SK-N-SH treated with all-trans-retinoic acid at 6 μM for 48 hours (cell line): ENCODE measurements around the gene IFNL2.

ENCODE experiments used
- ATAC-seq: fragments of 200-7000 bp; cut with Tn5 transposase; 3 replicates; pipeline ENCODE4 v1.9.1; 2020; ENCODE audit warnings: mild to moderate bottlenecking, moderate library complexity
- ARNTL ChIP-seq: fragments of 450-650 bp; formaldehyde crosslinking; IDR thresholded peaks from 2 replicates; pipeline ENCODE4 v1.5.0; 2020; ENCODE audit warnings: low read depth, mild to moderate bottlenecking, moderate library complexity, borderline replicate concordance
- BACH2 ChIP-seq: fragments of 250-450 bp; sonication (Bioruptor Pico); IDR thresholded peaks from 2 replicates; pipeline ENCODE4 v1.9.0; 2021; ENCODE audit warnings: mild to moderate bottlenecking, borderline replicate concordance
- CSDC2 ChIP-seq: fragments of 250-450 bp; sonication (Bioruptor Pico); IDR thresholded peaks from 2 replicates; pipeline ENCODE4 v1.5.0; 2020; ENCODE audit warnings: mild to moderate bottlenecking, moderate library complexity
- CSRNP3 ChIP-seq: fragments of 250-450 bp; sonication (Bioruptor Pico); IDR thresholded peaks from 2 replicates; pipeline ENCODE4 v1.5.1; 2021; ENCODE audit warnings: mild to moderate bottlenecking, moderate library complexity
- ESRRG ChIP-seq: fragments of 250-450 bp; sonication (Bioruptor Pico); IDR thresholded peaks from 2 replicates; pipeline ENCODE4 v1.6.1; 2021; ENCODE audit warnings: mild to moderate bottlenecking
- GLIS3 ChIP-seq: fragments of 250-450 bp; sonication (Bioruptor Pico); IDR thresholded peaks from 2 replicates; pipeline ENCODE4 v1.5.0; 2020; ENCODE audit warnings: mild to moderate bottlenecking, moderate library complexity
- ISL1 ChIP-seq: fragments of 250-450 bp; sonication (Bioruptor Pico); IDR thresholded peaks from 2 replicates; pipeline ENCODE4 v2.1.2; 2022; ENCODE audit warnings: mild to moderate bottlenecking, moderate library complexity
- OSR1 ChIP-seq: fragments of 250-450 bp; sonication (Bioruptor Pico); IDR thresholded peaks from 2 replicates; pipeline ENCODE4 v1.8.0; 2022; ENCODE audit warnings: moderate library complexity, mild to moderate bottlenecking, inconsistent platforms
- PATZ1 ChIP-seq: fragments of 250-450 bp; sonication (Bioruptor Pico); IDR thresholded peaks from 2 replicates; pipeline ENCODE4 v1.8.0; 2020; ENCODE audit warnings: mild to moderate bottlenecking, moderate library complexity, borderline replicate concordance
- POU6F1 ChIP-seq: fragments of 250-450 bp; sonication (Bioruptor Pico); IDR thresholded peaks from 2 replicates; pipeline ENCODE4 v1.8.0; 2021; ENCODE audit warnings: low read depth, mild to moderate bottlenecking, moderate library complexity, borderline replicate concordance
- PPARA ChIP-seq: fragments of 250-450 bp; sonication (Bioruptor Pico); IDR thresholded peaks from 2 replicates; pipeline ENCODE4 v1.5.0; 2020; ENCODE audit warnings: mild to moderate bottlenecking, borderline replicate concordance
- RARB ChIP-seq: fragments of 250-450 bp; sonication (Bioruptor Pico); IDR thresholded peaks from 2 replicates; pipeline ENCODE4 v1.8.0; 2021; ENCODE audit warnings: mild to moderate bottlenecking, moderate library complexity
- SNAI2 ChIP-seq: fragments of 250-450 bp; sonication (Bioruptor Pico); IDR thresholded peaks from 2 replicates; pipeline ENCODE4 v1.5.0; 2020; ENCODE audit warnings: mild to moderate bottlenecking, moderate library complexity
- TOX ChIP-seq: fragments of 250-450 bp; sonication (Bioruptor Pico); IDR thresholded peaks from 2 replicates; pipeline ENCODE4 v1.8.0; 2021; ENCODE audit warnings: mild to moderate bottlenecking, moderate library complexity, borderline replicate concordance
- TSHZ2 ChIP-seq: fragments of 250-450 bp; sonication (Bioruptor Pico); IDR thresholded peaks from 2 replicates; pipeline ENCODE4 v1.5.0; 2020; ENCODE audit warnings: mild to moderate bottlenecking, moderate library complexity
- ZFP3 ChIP-seq: fragments of 250-450 bp; sonication (Bioruptor Pico); IDR thresholded peaks from 2 replicates; pipeline ENCODE4 v1.5.0; 2020; ENCODE audit warnings: mild to moderate bottlenecking, moderate library complexity
- ZFP30 ChIP-seq: fragments of 450-650 bp; formaldehyde crosslinking; IDR thresholded peaks from 2 replicates; pipeline ENCODE4 v1.5.0; 2022; ENCODE audit warnings: mild to moderate bottlenecking, moderate library complexity
- ZNF565 ChIP-seq: fragments of 450-650 bp; formaldehyde crosslinking; conservative IDR thresholded peaks from 2 replicates; pipeline ENCODE4 v1.5.0; 2020; ENCODE audit warnings: low read depth, mild to moderate bottlenecking, moderate library complexity
- ZNF70 ChIP-seq: fragments of 450-650 bp; formaldehyde crosslinking; IDR thresholded peaks from 2 replicates; pipeline ENCODE4 v1.5.0; 2020; ENCODE audit warnings: mild to moderate bottlenecking, moderate library complexity
- ZNF8 ChIP-seq: fragments of 450-650 bp; formaldehyde crosslinking; IDR thresholded peaks from 2 replicates; pipeline ENCODE4 v1.5.0; 2020; ENCODE audit warnings: mild to moderate bottlenecking, moderate library complexity

The IFNL2 gene

GRCh38 chr19:39303373-39304184 is 35.4 kb downstream of the IFNL2 start:
- no peak for ATAC-seq
- TF ChIP-seq PATZ1 (CRISPR knock-in tag), result no peak
- no peak for TF ChIP-seq ESRRG (CRISPR knock-in tag)
- TF ChIP-seq CSDC2, result no peak
- no peak for TF ChIP-seq SNAI2
- no peak for TF ChIP-seq PPARA
- TF ChIP-seq TSHZ2, result no peak
- no peak for TF ChIP-seq ZNF70 (CRISPR knock-in tag)
- TF ChIP-seq, all 23 proteins: peak for 0

- TF ChIP-seq BACH2, result no peak
- TF ChIP-seq PPARA, result no peak
- TF ChIP-seq ARNTL, result no peak
- TF ChIP-seq GLIS3 (CRISPR knock-in tag), result no peak
- TF ChIP-seq ZNF565 (CRISPR knock-in tag), result no peak
- TF ChIP-seq ZNF8 (CRISPR knock-in tag), result no peak
- no peak for TF ChIP-seq CSDC2
- ATAC-seq, result no peak
Observed at GRCh38 chr19:39304185-39304513, 36.0 kb downstream of the IFNL2 start.

GRCh38 chr19:39304701-39305571 is 36.7 kb downstream of the IFNL2 start:
- TF ChIP-seq TOX (CRISPR knock-in tag) (no peak), SNAI2 (no peak), TSHZ2 (no peak), ZNF565 (CRISPR knock-in tag) (no peak), ZFP30 (no peak), ISL1 (CRISPR knock-in tag) (no peak), ARNTL (no peak)

GRCh38 chr19:39306075-39306474 is 37.9 kb downstream of the IFNL2 start:
- no peak for ATAC-seq
- TF ChIP-seq CSDC2 (no peak), PPARA (no peak), ZFP30 (no peak), RARB (CRISPR knock-in tag) (no peak), ZFP3 (CRISPR knock-in tag) (no peak), ARNTL (no peak), ISL1 (CRISPR knock-in tag) (no peak), ESRRG (CRISPR knock-in tag) (no peak), CSRNP3 (CRISPR knock-in tag) (no peak), POU6F1 (CRISPR knock-in tag) (no peak), GLIS3 (CRISPR knock-in tag) (no peak), ZNF565 (CRISPR knock-in tag) (no peak), OSR1 (no peak)

More at GRCh38 chr19:39304701-39305571, 36.7 kb downstream of the IFNL2 start:
- ATAC-seq, result no peak
